IPS DF 19.7 (cell line): ENCODE measurements around the gene RS1.

Source experiments
- DNase-seq: peaks from one replicate; pipeline ENCODE4 v3.0.0-alpha.2; 2013; ENCODE audit warnings: low read depth, low spot score

Gene RS1

GRCh38 chrX:18672008-18672407 lies at the start of gene RS1:
Gene RS1, minus strand, starts transcription at chrX:18672108. Its CDS starts 40 bp downstream, at chrX:18672068.
- no peak for DNase-seq

- DNase-seq, result no peak
Observed at GRCh38 chrX:18719852-18720251, 47.9 kb upstream of the RS1 start.

- DNase-seq, result no peak
Observed at GRCh38 chrX:18714910-18715309, 43.0 kb upstream of the RS1 start.

- DNase-seq, result no peak
Observed at GRCh38 chrX:18709833-18710232, 37.9 kb upstream of the RS1 start.

- no peak for DNase-seq
Observed at GRCh38 chrX:18707426-18708049, 35.6 kb upstream of the RS1 start, which contains the start of gene PPEF1. Gene PPEF1, plus strand, starts transcription at chrX:18707645. Its CDS starts 136 bp downstream, at chrX:18707781.

GRCh38 chrX:18702362-18703195 lies 30.7 kb upstream of the RS1 start:
- DNase-seq, result no peak

GRCh38 chrX:18701621-18702361 lies 29.9 kb upstream of the RS1 start:
- DNase-seq, result no peak

- no peak for DNase-seq
Observed at GRCh38 chrX:18698737-18699650, 27.1 kb upstream of the RS1 start.

- no peak for DNase-seq
Observed at GRCh38 chrX:18696653-18697052, 24.7 kb upstream of the RS1 start.

GRCh38 chrX:18692541-18692940 lies 20.6 kb upstream of the RS1 start:
- no peak for DNase-seq

- no peak for DNase-seq
Observed at GRCh38 chrX:18691431-18691830, 19.5 kb upstream of the RS1 start.

GRCh38 chrX:18687856-18688495 lies 16.1 kb upstream of the RS1 start:
- no peak for DNase-seq

GRCh38 chrX:18682979-18683387 lies 11.1 kb upstream of the RS1 start:
- no peak for DNase-seq

- no peak for DNase-seq
Observed at GRCh38 chrX:18681996-18682395, 10.1 kb upstream of the RS1 start.

GRCh38 chrX:18677161-18677869 lies 5.4 kb upstream of the RS1 start:
- DNase-seq, result no peak

GRCh38 chrX:18676470-18676869 lies 4.6 kb upstream of the RS1 start:
- no peak for DNase-seq

- DNase-seq, result no peak
Observed at GRCh38 chrX:18676050-18676449, 4.1 kb upstream of the RS1 start.

- no peak for DNase-seq
Observed at GRCh38 chrX:18674788-18675735, 3.2 kb upstream of the RS1 start.

- DNase-seq, result no peak
Observed at GRCh38 chrX:18674417-18674787, 2.5 kb upstream of the RS1 start.
